H1 (cell line): ENCODE results near the gene BDKRB1. TPM values are rescaled to one million over a fixed set of nuclear protein-coding genes. Genes with fewer than 3 reads are reported as not detected.

Experiments
- CTCF ChIA-PET: fragments of 300-600 bp; sonication (Branson Sonifier 250); formaldehyde crosslinking; loops from one replicate; lab custom pipeline; 2021; ENCODE audit not compliant: partially characterized antibody; lab: Charles Lee
- POLR2A ChIA-PET: fragments of 300-600 bp; sonication (Branson Sonifier 250); formaldehyde crosslinking; loops from one replicate; lab custom pipeline; 2021; ENCODE audit warnings: inconsistent platforms; ENCODE audit not compliant: partially characterized antibody; lab: Charles Lee
- DNase-seq, 2 experiments: peaks; one replicate each; pipeline versions ENCODE4 v3.0.0 to v3.0.0-alpha.2; 2010 to 2022; ENCODE audit warnings: low spot score in 2 of 2, low read depth in 1 of 2, mixed read lengths in 1 of 2
- FAIRE-seq: peaks from 2 replicates; lab custom pipeline; 2011; peaks lifted over from hg19 to GRCh38; lab: Jason Lieb, UNC
- H2AFZ ChIP-seq: 2 replicates; pipeline ENCODE4 v1.8.1; 2012; ENCODE audit warnings: low read length, inconsistent platforms
- H2AK5ac ChIP-seq: 2 replicates; pipeline ENCODE4 v1.6.1; 2013; ENCODE audit warnings: low read depth, low read length
- H2BK120ac ChIP-seq: replicated peaks from 2 replicates; pipeline ENCODE3; 2013; ENCODE audit warnings: low read depth, low read length, inconsistent platforms
- H2BK12ac ChIP-seq: 2 replicates; pipeline ENCODE4 v1.6.1; 2013; ENCODE audit warnings: low read depth, low read length
- H2BK15ac ChIP-seq: 2 replicates; pipeline ENCODE4 v1.6.1; 2013; ENCODE audit warnings: low read length
- H2BK20ac ChIP-seq: 2 replicates; pipeline ENCODE4 v1.6.1; 2013; ENCODE audit warnings: low read length
- H2BK5ac ChIP-seq: 2 replicates; pipeline ENCODE4 v1.6.1; 2013; ENCODE audit warnings: low read depth, low read length
- H3K14ac ChIP-seq: 2 replicates; pipeline ENCODE4 v1.6.1; 2013; ENCODE audit warnings: inconsistent platforms; ENCODE audit not compliant: insufficient read length
- H3K18ac ChIP-seq: 2 replicates; pipeline ENCODE4 v1.6.1; 2013; ENCODE audit warnings: low read length; ENCODE audit errors: extremely low read depth
- H3K23ac ChIP-seq: 2 replicates; pipeline ENCODE4 v1.6.1; 2013; ENCODE audit warnings: inconsistent platforms; ENCODE audit not compliant: insufficient read length
- H3K23me2 ChIP-seq: 2 replicates; pipeline ENCODE4 v1.6.1; 2013; ENCODE audit warnings: low read depth, low read length
- H3K27ac ChIP-seq: 2 replicates; pipeline ENCODE4 v1.6.1; 2011; ENCODE audit warnings: low read depth, low read length, inconsistent platforms
- H3K27me3 ChIP-seq, 4 experiments: replicated peaks in 1 of 4; 1 replicate in 1 of 4; 2 replicates in 3 of 4; pipeline versions ENCODE4 v1.6.1 to v1.8.1; 2011 to 2013; ENCODE audit warnings: low read length in 3 of 4, mild to moderate bottlenecking in 3 of 4, inconsistent platforms in 2 of 4, mixed read lengths in 2 of 4, moderate library complexity in 1 of 4; ENCODE audit not compliant: control insufficient read depth in 3 of 4, insufficient read depth in 3 of 4; ENCODE audit errors: extremely low read depth in 1 of 4
- H3K36me3 ChIP-seq, 4 experiments: 2 replicates each; pipeline versions ENCODE4 v1.6.1 to v1.8.1; 2011 to 2013; ENCODE audit warnings: mild to moderate bottlenecking in 4 of 4, low read length in 3 of 4, moderate library complexity in 2 of 4, control low read depth in 1 of 4, inconsistent platforms in 1 of 4; ENCODE audit not compliant: insufficient read depth in 4 of 4, control insufficient read depth in 2 of 4
- H3K4ac ChIP-seq: replicated peaks from 2 replicates; pipeline ENCODE3; 2013; ENCODE audit warnings: low read length, low read depth, mixed read lengths, inconsistent platforms; ENCODE audit not compliant: insufficient read length
- H3K4me1 ChIP-seq, 4 experiments: replicated peaks in 1 of 4; 1 replicate in 1 of 4; 2 replicates in 3 of 4; pipeline versions ENCODE4 v1.6.1 to v1.8.1; 2011 to 2013; ENCODE audit warnings: low read length in 3 of 4, inconsistent platforms in 2 of 4, mixed read lengths in 1 of 4; ENCODE audit not compliant: insufficient read depth in 4 of 4, control insufficient read depth in 3 of 4
- H3K4me2 ChIP-seq, 2 experiments: 2 replicates each; pipeline versions ENCODE4 v1.6.1 to v1.8.1; 2011 to 2013; ENCODE audit warnings: low read depth in 2 of 2, low read length in 2 of 2, control low read depth in 1 of 2, inconsistent platforms in 1 of 2, mild to moderate bottlenecking in 1 of 2; ENCODE audit not compliant: insufficient read depth in 1 of 2
- H3K4me3 ChIP-seq, 4 experiments: fragments of 200-600, 300-600 bp in 1 of 4; sonication (generic), shearing (Covaris generic), sonication (Bioruptor Twin) in 1 of 4; 2 replicates each; pipeline versions ENCODE4 v1.5.1 to v1.8.1; 2011 to 2016; ENCODE audit warnings: low read length in 4 of 4, low read depth in 3 of 4, control low read depth in 2 of 4, inconsistent platforms in 2 of 4, mild to moderate bottlenecking in 2 of 4, mixed read lengths in 1 of 4, moderate library complexity in 1 of 4; ENCODE audit not compliant: insufficient read depth in 2 of 4; ENCODE audit errors: extremely low read depth in 1 of 4
- H3K56ac ChIP-seq: replicated peaks from 2 replicates; pipeline ENCODE3; 2013; ENCODE audit warnings: low read depth, mild to moderate bottlenecking, mixed read lengths, low read length, inconsistent platforms; ENCODE audit not compliant: insufficient read length
- H3K79me1 ChIP-seq: 2 replicates; pipeline ENCODE4 v1.6.1; 2013; ENCODE audit warnings: low read depth, low read length, control low read depth
- H3K79me2 ChIP-seq, 2 experiments: 2 replicates each; pipeline versions ENCODE4 v1.6.1 to v1.8.1; 2012 to 2013; ENCODE audit warnings: low read length in 2 of 2, mild to moderate bottlenecking in 2 of 2, inconsistent platforms in 1 of 2; ENCODE audit not compliant: insufficient read depth in 2 of 2, control insufficient read depth in 1 of 2
- H3K9ac ChIP-seq, 4 experiments: replicated peaks in 1 of 4; 1 replicate in 1 of 4; 2 replicates in 3 of 4; pipeline versions ENCODE4 v1.6.1 to v1.8.1; 2011 to 2013; ENCODE audit warnings: low read depth in 3 of 4, low read length in 3 of 4, control low read depth in 2 of 4, mild to moderate bottlenecking in 2 of 4, moderate library complexity in 2 of 4, inconsistent platforms in 1 of 4; ENCODE audit errors: extremely low read depth in 1 of 4
- H3K9me3 ChIP-seq, 2 experiments: 2 replicates each; pipeline versions ENCODE4 v1.6.1 to v1.8.1; 2012 to 2013; ENCODE audit warnings: mild to moderate bottlenecking in 2 of 2, moderate library complexity in 2 of 2, control low read depth in 1 of 2, inconsistent platforms in 1 of 2, low read depth in 1 of 2, low read length in 1 of 2, mixed read lengths in 1 of 2; ENCODE audit not compliant: insufficient read depth in 2 of 2
- H4K20me1 ChIP-seq, 2 experiments: replicated peaks in 1 of 2; 2 replicates each; pipeline versions ENCODE3 to v1.8.1; 2011 to 2013; ENCODE audit warnings: inconsistent platforms in 2 of 2, low read length in 2 of 2, mild to moderate bottlenecking in 1 of 2; ENCODE audit not compliant: insufficient read depth in 2 of 2, control insufficient read depth in 1 of 2
- H4K5ac ChIP-seq: 2 replicates; pipeline ENCODE4 v1.6.1; 2013; ENCODE audit warnings: low read length, low read depth, mixed read lengths, inconsistent platforms; ENCODE audit not compliant: insufficient read length
- H4K8ac ChIP-seq: 2 replicates; pipeline ENCODE4 v1.8.0; 2013; ENCODE audit warnings: mild to moderate bottlenecking, moderate library complexity, low read length, inconsistent platforms; ENCODE audit not compliant: insufficient read depth; ENCODE audit errors: extremely low read depth
- H4K91ac ChIP-seq: replicated peaks from 2 replicates; pipeline ENCODE3; 2013; ENCODE audit warnings: low read length, mixed read lengths, inconsistent platforms; ENCODE audit not compliant: insufficient read length
- POLR2A ChIP-seq, 2 experiments: IDR thresholded peaks; 1 replicate in 1 of 2; 2 replicates in 1 of 2; pipeline ENCODE4 v1.6.1; 2011; ENCODE audit warnings: low read depth in 2 of 2, low read length in 2 of 2, mild to moderate bottlenecking in 2 of 2; ENCODE audit errors: control extremely low read depth in 1 of 2
- RAD21 ChIP-seq, 2 experiments: IDR thresholded peaks in 1 of 2; conservative IDR thresholded peaks in 1 of 2; 2 replicates each; pipeline ENCODE4 v1.6.1; 2011; ENCODE audit warnings: low read depth in 2 of 2, low read length in 2 of 2, improper control_type of control experiment in 1 of 2, inconsistent platforms in 1 of 2, mild to moderate bottlenecking in 1 of 2, moderate library complexity in 1 of 2
- YY1 ChIP-seq: IDR thresholded peaks from 2 replicates; pipeline ENCODE4 v1.6.1; 2011; ENCODE audit warnings: low read depth, mild to moderate bottlenecking, low read length
- WGBS, 2 experiments: shearing (Covaris generic) in 1 of 2; methylation state at CpG; one replicate each; pipeline versions ENCODE4 v1.1.6 to v1.1.7; 2013 to 2015; ENCODE audit warnings: low lambda C conversion rate in 2 of 2, mixed read lengths in 2 of 2, inconsistent platforms in 1 of 2, low coverage in 1 of 2, missing lambda C conversion rate in 1 of 2; ENCODE audit not compliant: insufficient replicate concordance in 2 of 2, insufficient coverage in 1 of 2, insufficient read length in 1 of 2; ENCODE audit errors: extremely low coverage in 1 of 2, missing lambda C conversion rate in 1 of 2; 5-methylcytosine and 5-hydroxymethylcytosine counted together
- polyA plus RNA-seq, 7 experiments: library from polyadenylated mRNA; depleted of rRNA in 3 of 7; stranded (reverse) in 5 of 7; unstranded in 2 of 7; fragments of >200 nt in 5 of 7; fragments of 200-250 nt in 2 of 7; gene quantifications; 1 replicate in 5 of 7; 2 replicates in 1 of 7; 4 replicates in 1 of 7; pipeline versions ENCODE4 v1.2.1 to v1.2.3, GENCODE V29; 2011 to 2013; ENCODE audit warnings: missing spikeins in 2 of 7, mixed read lengths in 2 of 7
- total RNA-seq: library from RNA; stranded (reverse); fragmentation: NEBNext Ultra II Directional; extraction: Animal tissue kit (Norgen Biotek cat#: 25700); gene quantifications from 2 replicates; pipeline ENCODE4 v1.2.1, GENCODE V29; 2021
- TF ChIP-seq, protein P1 (sequence below), 3 experiments: IDR thresholded peaks; 1 replicate in 2 of 3; 2 replicates in 1 of 3; pipeline versions ENCODE4 v1.5.1 to v1.6.1; 2011; ENCODE audit warnings: low read length in 3 of 3, mild to moderate bottlenecking in 3 of 3, inconsistent platforms in 2 of 3, low read depth in 1 of 3, moderate library complexity in 1 of 3; ENCODE audit not compliant: insufficient read depth in 1 of 3; ENCODE audit errors: control extremely low read depth in 1 of 3

The BDKRB1 gene
- total and polyA plus RNA-seq, 2 of the 8 experiments (the other 6 are each of a cell fraction or from before 2014, with no cell fraction given), result 0.27 TPM; not detected in 1

DNA sequence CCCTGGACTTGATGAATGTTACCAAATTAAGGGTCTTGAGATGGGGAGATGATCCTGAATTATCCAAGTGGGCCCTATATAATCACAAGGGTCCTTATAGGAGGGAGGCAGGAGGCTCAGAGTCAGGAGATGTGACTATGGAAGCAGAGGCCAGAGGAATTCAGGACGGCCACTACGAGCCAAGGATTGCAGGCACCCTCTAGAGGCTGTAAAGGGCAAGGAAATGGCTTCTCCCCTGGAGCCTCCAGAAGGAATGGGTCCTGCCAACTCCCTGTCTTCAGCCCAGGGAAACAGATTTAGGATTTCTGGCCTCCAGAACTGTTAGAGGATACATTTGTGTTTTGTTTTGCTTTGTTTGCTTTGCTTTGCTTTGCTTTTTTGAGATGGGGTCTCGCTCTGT, 8.8 kb downstream of the BDKRB1 start:
- no peaks in the 10 kb centered on the region for H3K79me2 ChIP-seq
- no peak overlapping the region for H3K4me3 ChIP-seq
- no peaks in the 10 kb centered on the region for H3K27me3 ChIP-seq
- no peak overlapping the region for H2BK15ac ChIP-seq
- DNase-seq (no peak), FAIRE-seq (peak; percentile 55)
- POLR2A ChIA-PET, result no interaction called here
- H3K14ac ChIP-seq, result no peak overlapping the region
- H4K20me1 ChIP-seq, result no peaks in the 10 kb centered on the region
- H2BK5ac ChIP-seq, result no peak overlapping the region
- H3K23me2 ChIP-seq, result no peaks in the 10 kb centered on the region
- no peak overlapping the region for H2BK12ac ChIP-seq
- no peak overlapping the region for H4K91ac ChIP-seq
- no peaks in the 10 kb centered on the region for H3K4me1 ChIP-seq
- H3K4me2 ChIP-seq, result no peak overlapping the region
- H3K23ac ChIP-seq, result no peak overlapping the region
- no peaks in the 10 kb centered on the region for H3K36me3 ChIP-seq
- H2AK5ac ChIP-seq, result no peak overlapping the region
- no peak overlapping the region for H2AFZ ChIP-seq
- CTCF ChIA-PET, result interaction anchor here (0.6 to 7.1 kb wide), 16 partner anchors 10 to 647 kb away, joined by 3 to 67 read pairs (median 4); partner anchors contain the start of gene BDKRB2
- H3K56ac ChIP-seq, result no peak overlapping the region
- no peak overlapping the region for H3K18ac ChIP-seq
- no peak overlapping the region for H2BK120ac ChIP-seq
- no peaks in the 10 kb centered on the region for H3K79me1 ChIP-seq
- no peaks in the 10 kb centered on the region for H3K9me3 ChIP-seq
- peak; percentile 49; the same call in 1 of the 2 replicates for TF ChIP-seq YY1
- TF ChIP-seq POLR2A (IDR thresholded peaks at IDR 0.05; ENCODE audit: control extremely low read depth in 1 of 2, low read depth in 2 of 2, low read length in 2 of 2), result no peak
- TF ChIP-seq, protein P1, sequence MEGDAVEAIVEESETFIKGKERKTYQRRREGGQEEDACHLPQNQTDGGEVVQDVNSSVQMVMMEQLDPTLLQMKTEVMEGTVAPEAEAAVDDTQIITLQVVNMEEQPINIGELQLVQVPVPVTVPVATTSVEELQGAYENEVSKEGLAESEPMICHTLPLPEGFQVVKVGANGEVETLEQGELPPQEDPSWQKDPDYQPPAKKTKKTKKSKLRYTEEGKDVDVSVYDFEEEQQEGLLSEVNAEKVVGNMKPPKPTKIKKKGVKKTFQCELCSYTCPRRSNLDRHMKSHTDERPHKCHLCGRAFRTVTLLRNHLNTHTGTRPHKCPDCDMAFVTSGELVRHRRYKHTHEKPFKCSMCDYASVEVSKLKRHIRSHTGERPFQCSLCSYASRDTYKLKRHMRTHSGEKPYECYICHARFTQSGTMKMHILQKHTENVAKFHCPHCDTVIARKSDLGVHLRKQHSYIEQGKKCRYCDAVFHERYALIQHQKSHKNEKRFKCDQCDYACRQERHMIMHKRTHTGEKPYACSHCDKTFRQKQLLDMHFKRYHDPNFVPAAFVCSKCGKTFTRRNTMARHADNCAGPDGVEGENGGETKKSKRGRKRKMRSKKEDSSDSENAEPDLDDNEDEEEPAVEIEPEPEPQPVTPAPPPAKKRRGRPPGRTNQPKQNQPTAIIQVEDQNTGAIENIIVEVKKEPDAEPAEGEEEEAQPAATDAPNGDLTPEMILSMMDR (IDR thresholded peaks at IDR 0.05; ENCODE audit: control extremely low read depth in 1 of 3, insufficient read depth in 1 of 3, low read depth in 1 of 3, low read length in 3 of 3), result peak; percentile 54 to 69 (median 66)
- peak; percentile 71 to 78 for TF ChIP-seq RAD21 (IDR thresholded peaks at IDR 0.05 in 1 of 2, conservative IDR thresholded peaks at IDR 0.05 in 1 of 2; ENCODE audit: low read depth in 2 of 2, low read length in 2 of 2)
- WGBS, 2 experiments, result 62% methylated on average over 2 of the region's 3 CpGs; no CpG with 5 or more reads in 1 of the 2 experiments
- H4K5ac ChIP-seq, result no peak overlapping the region
- H2BK20ac ChIP-seq, result no peak overlapping the region
- H3K4ac ChIP-seq, result no peak overlapping the region
- H3K9ac ChIP-seq, result no peak overlapping the region
- no peak overlapping the region for H4K8ac ChIP-seq
- no peak overlapping the region for H3K27ac ChIP-seq
